NOMO-1 treated with DMSO at 0.1 percent for 48 hours (cell line): ENCODE data around the gene COL17A1.

ENCODE experiments used
- DNase-seq: peaks from one replicate; lab custom pipeline; 2025; ENCODE audit not compliant: unreplicated experiment; lab: John Stamatoyannopoulos, UW

The COL17A1 gene

GRCh38 chr10:103991393-103992128 is 94.1 kb downstream of the COL17A1 start:
- no peak for DNase-seq

- no peak for DNase-seq
Measured at GRCh38 chr10:103990531-103990930, 95.1 kb downstream of the COL17A1 start.

- no peak for DNase-seq
Measured at GRCh38 chr10:103990121-103990520, 95.6 kb downstream of the COL17A1 start.

GRCh38 chr10:103986360-103986759 is 99.3 kb downstream of the COL17A1 start:
- DNase-seq, result no peak

DNA sequence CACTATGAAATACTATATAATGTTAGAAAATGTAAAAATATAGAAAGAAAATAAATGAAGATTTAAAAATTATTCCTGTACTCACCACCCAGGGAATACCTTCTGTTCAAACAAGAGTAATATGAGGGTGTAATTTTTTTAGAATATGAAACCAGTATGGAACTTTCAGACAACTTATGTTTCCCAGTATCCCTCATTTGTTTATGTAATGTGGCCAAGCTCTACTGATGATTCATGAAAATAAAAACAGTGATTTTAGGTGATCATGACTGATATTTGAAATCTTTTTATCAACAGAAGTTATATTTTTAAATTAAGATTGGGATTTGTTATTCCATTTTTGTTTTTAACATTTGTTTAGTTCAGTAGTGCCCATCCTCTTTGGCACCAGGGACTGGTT is 100.0 kb downstream of the COL17A1 start:
- no peak for DNase-seq

GRCh38 chr10:103983367-103983911 is 102.2 kb downstream of the COL17A1 start:
- DNase-seq, result peak; percentile 7

DNA sequence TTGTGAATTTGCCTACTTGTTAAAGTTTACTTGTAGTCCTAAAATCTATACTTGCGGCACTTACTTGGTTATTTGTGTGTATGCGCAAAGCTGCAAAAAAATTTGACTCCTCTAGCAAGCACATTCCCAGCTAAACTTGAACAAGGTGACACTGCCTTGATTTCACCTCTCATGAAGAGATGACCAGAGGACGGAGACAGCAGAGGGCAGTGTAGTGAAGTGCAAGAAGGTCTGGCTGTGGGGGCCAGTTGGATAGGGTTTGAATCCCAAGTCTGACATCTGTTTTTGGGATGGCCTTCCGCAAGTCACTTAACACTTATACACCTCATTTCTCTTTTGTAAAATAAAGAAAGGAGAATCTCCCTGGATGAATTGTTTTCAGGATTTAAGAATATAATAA is 103.0 kb downstream of the COL17A1 start:
- DNase-seq, result no peak
